PC-9 (cell line): ENCODE results near the gene SLC24A1. TPM values are rescaled to one million over a fixed set of nuclear protein-coding genes. Genes with fewer than 3 reads are reported as not detected.

Experiments
- BruUV-seq: library from RNA; stranded (reverse); fragments of 400-500 nt; replicated peaks from 2 replicates; lab custom pipeline; 2021; lab: Mats Ljungman, UMichigan
- CTCF ChIA-PET: fragments of 300-600 bp; sonication (Branson Sonifier 250); formaldehyde crosslinking; loops from one replicate; lab custom pipeline; 2022; ENCODE audit warnings: antibody characterized with exemption; lab: Charles Lee
- POLR2A ChIA-PET: fragments of 300-600 bp; sonication (Branson Sonifier 250); formaldehyde crosslinking; loops from one replicate; lab custom pipeline; 2022; ENCODE audit warnings: antibody characterized with exemption; ENCODE audit not compliant: unreplicated experiment; lab: Charles Lee
- DNase-seq, 2 experiments: peaks; one replicate each; pipeline versions ENCODE4 v3.0.0 to v3.0.0-alpha.2; 2015 to 2022; ENCODE audit warnings: mixed read lengths in 1 of 2
- H2AFZ ChIP-seq: fragments of 200-600 bp; sonication (generic); 2 replicates; pipeline ENCODE4 v1.8.1; 2017; ENCODE audit warnings: antibody characterized with exemption
- H3F3A ChIP-seq: fragments of 200-600 bp; sonication (generic); 2 replicates; pipeline ENCODE4 v1.8.1; 2017; ENCODE audit warnings: antibody characterized with exemption, mild to moderate bottlenecking, low read depth; ENCODE audit not compliant: insufficient read depth
- H3K27ac ChIP-seq: fragments of 200-600 bp; sonication (generic); 2 replicates; pipeline ENCODE4 v1.6.1; 2016; ENCODE audit warnings: mixed run types
- H3K27me3 ChIP-seq: fragments of 200-600 bp; sonication (generic); 2 replicates; pipeline ENCODE4 v1.6.1; 2016; ENCODE audit warnings: low read depth, mixed run types; ENCODE audit not compliant: insufficient read depth
- H3K36me3 ChIP-seq: fragments of 200-600 bp; sonication (generic); 2 replicates; pipeline ENCODE4 v1.6.1; 2016; ENCODE audit warnings: low read depth, mixed run types
- H3K4me1 ChIP-seq: fragments of 200-600 bp; sonication (generic); replicated peaks from 2 replicates; pipeline ENCODE4 v1.6.1; 2016; ENCODE audit warnings: mixed run types; ENCODE audit not compliant: insufficient read depth
- H3K4me2 ChIP-seq: fragments of 200-600 bp; sonication (generic); 2 replicates; pipeline ENCODE4 v1.6.1; 2017; ENCODE audit warnings: mixed run types
- H3K4me3 ChIP-seq: fragments of 200-600 bp; sonication (generic); 2 replicates; pipeline ENCODE4 v1.6.1; 2016; ENCODE audit warnings: mixed run types
- H3K79me2 ChIP-seq: fragments of 200-600 bp; sonication (generic); 2 replicates; pipeline ENCODE4 v1.6.1; 2017; ENCODE audit warnings: low read depth, mixed run types
- H3K9me2 ChIP-seq: fragments of 200-600 bp; sonication (generic); 2 replicates; pipeline ENCODE4 v1.8.1; 2017; ENCODE audit warnings: mild to moderate bottlenecking; ENCODE audit not compliant: insufficient read depth
- H3K9me3 ChIP-seq: fragments of 200-600 bp; sonication (generic); 2 replicates; pipeline ENCODE4 v1.8.1; 2016; ENCODE audit warnings: low read depth; ENCODE audit not compliant: insufficient read depth
- H4K20me1 ChIP-seq: fragments of 200-600 bp; sonication (generic); 2 replicates; pipeline ENCODE4 v1.8.1; 2017; ENCODE audit not compliant: insufficient read depth
- EZH2 ChIP-seq: fragments of 200-600 bp; sonication (generic); IDR thresholded peaks from 2 replicates; pipeline ENCODE4 v1.8.0; 2017; ENCODE audit warnings: antibody characterized with exemption, low read depth
- intact Hi-C: fragments of 100-400 bp; cut with micrococcal nuclease; formaldehyde crosslinking; loops from one replicate; pipeline ENCODE4 v1.10.0; 2022; ENCODE audit not compliant: unreplicated experiment
- total RNA-seq: library from RNA; stranded (reverse); gene quantifications from 2 replicates; pipeline ENCODE4 v1.2.3, GENCODE V29; 2021
- TF ChIP-seq, protein P1 (sequence below): fragments of 200-600 bp; sonication (generic); conservative IDR thresholded peaks from 2 replicates; pipeline ENCODE4 v1.6.1; 2017; ENCODE audit warnings: mixed run types, antibody characterized with exemption, mild to moderate bottlenecking, moderate library complexity

The SLC24A1 gene
- total RNA-seq, 1 experiment from 2014 or later = 22.5 TPM

DNA sequence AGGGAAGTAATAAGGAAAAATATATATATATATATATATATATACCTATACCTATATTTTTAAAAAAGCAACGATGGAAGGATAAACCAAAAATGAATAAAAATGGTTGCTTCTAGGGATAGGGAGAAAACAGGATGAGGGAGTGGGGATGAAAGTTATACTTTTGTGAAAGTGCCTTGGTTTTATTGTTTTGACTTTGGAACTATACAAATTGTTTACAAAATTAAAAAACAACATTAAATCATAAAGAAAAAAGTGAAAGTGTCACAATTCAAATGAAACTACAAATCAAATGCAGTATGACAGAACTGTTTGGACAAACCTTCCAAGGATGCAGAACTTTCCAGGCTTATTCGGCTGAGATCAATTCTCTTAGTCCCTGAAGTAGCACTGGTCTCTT is 54.4 kb downstream of the SLC24A1 start:
- no peaks in the 10 kb centered on the region for H3K9me3 ChIP-seq
- DNase-seq = no peak
- TF ChIP-seq, protein P1, sequence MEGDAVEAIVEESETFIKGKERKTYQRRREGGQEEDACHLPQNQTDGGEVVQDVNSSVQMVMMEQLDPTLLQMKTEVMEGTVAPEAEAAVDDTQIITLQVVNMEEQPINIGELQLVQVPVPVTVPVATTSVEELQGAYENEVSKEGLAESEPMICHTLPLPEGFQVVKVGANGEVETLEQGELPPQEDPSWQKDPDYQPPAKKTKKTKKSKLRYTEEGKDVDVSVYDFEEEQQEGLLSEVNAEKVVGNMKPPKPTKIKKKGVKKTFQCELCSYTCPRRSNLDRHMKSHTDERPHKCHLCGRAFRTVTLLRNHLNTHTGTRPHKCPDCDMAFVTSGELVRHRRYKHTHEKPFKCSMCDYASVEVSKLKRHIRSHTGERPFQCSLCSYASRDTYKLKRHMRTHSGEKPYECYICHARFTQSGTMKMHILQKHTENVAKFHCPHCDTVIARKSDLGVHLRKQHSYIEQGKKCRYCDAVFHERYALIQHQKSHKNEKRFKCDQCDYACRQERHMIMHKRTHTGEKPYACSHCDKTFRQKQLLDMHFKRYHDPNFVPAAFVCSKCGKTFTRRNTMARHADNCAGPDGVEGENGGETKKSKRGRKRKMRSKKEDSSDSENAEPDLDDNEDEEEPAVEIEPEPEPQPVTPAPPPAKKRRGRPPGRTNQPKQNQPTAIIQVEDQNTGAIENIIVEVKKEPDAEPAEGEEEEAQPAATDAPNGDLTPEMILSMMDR = no peak
- TF ChIP-seq EZH2 = no peak
- no peaks in the 10 kb centered on the region for H3K9me2 ChIP-seq
- H3K79me2 ChIP-seq = no peaks in the 10 kb centered on the region
- H3K4me3 ChIP-seq = no peak overlapping the region
- no peaks in the 10 kb centered on the region for H3F3A ChIP-seq
- H3K36me3 ChIP-seq = no peaks in the 10 kb centered on the region
- H4K20me1 ChIP-seq = no peaks in the 10 kb centered on the region
- H2AFZ ChIP-seq = no peak overlapping the region
- no peaks in the 10 kb centered on the region for H3K27me3 ChIP-seq
- ChIA-PET CTCF (no interaction called here), POLR2A (no interaction called here)
- no peak overlapping the region for H3K27ac ChIP-seq
- no TSS peak for BruUV-seq
- intact Hi-C loops = no loop called here
- no peaks in the 10 kb centered on the region for H3K4me1 ChIP-seq
- H3K4me2 ChIP-seq = no peak overlapping the region

DNA sequence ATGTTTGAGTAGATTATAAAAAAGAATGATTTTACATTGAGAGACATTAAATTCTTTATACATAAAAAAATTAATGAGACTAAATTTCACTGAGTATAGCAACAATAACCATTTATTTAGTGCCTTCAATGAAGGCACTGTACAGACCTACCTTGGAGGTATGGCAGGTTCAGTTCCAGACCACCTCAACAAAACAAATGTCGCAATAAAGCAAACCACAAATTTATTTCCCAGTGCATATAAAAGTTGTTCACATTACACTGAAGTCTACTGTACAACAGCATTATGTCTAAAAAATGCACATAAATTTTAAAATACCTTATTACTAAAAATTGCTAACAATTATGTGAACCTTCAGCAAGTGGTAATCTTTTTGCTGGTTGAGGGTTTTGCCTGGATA is 58.8 kb downstream of the SLC24A1 start:
- H3K27me3 ChIP-seq = no peaks in the 10 kb centered on the region
- no peaks in the 10 kb centered on the region for H3K9me3 ChIP-seq
- no peaks in the 10 kb centered on the region for H4K20me1 ChIP-seq
- H3F3A ChIP-seq = no peaks in the 10 kb centered on the region
- CTCF ChIA-PET = no interaction called here
- no peaks in the 10 kb centered on the region for H3K4me1 ChIP-seq
- H2AFZ ChIP-seq = no peak overlapping the region
- no peak for DNase-seq
- no peak for TF ChIP-seq EZH2
- no peaks in the 10 kb centered on the region for H3K79me2 ChIP-seq
- no peak overlapping the region for H3K4me2 ChIP-seq
- no TSS peak for BruUV-seq
- no peak overlapping the region for H3K4me3 ChIP-seq
- H3K27ac ChIP-seq = no peak overlapping the region
- intact Hi-C loops = no loop called here
- POLR2A ChIA-PET = no interaction called here
- no peaks in the 10 kb centered on the region for H3K36me3 ChIP-seq
- no peaks in the 10 kb centered on the region for H3K9me2 ChIP-seq

DNA sequence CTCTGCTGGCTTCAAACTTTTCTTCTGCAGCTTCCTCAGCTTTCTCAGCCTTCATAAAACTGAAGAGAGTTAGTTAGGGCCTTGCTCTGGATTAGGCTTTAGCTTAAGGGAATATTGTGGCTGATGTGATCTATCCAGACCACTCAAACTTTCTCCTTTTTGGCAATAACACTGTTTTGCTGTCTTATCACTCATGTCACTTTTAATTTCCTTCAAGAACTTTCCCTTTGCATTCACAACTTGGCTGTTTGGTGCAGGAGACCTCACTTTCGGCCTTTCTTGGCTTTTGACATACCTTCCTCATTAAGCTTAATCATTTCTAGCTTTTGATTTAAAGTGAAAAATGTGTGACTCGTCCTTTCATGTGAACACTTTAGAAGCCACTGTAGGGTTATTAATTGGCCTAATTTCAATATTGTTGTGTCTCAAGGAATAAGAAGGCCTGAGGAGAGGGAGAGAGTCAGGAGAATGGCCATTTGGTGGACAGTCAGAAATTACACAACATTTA is 60.7 kb downstream of the SLC24A1 start:
- no peaks in the 10 kb centered on the region for H3K27me3 ChIP-seq
- intact Hi-C loops = no loop called here
- no peak overlapping the region for H3K4me2 ChIP-seq
- ChIA-PET POLR2A (no interaction called here), CTCF (no interaction called here)
- TF ChIP-seq, protein P1 = no peak
- no peak for TF ChIP-seq EZH2
- no peak overlapping the region for H2AFZ ChIP-seq
- BruUV-seq = no TSS peak
- H3K4me3 ChIP-seq = no peak overlapping the region
- H3K9me2 ChIP-seq = no peaks in the 10 kb centered on the region
- H3F3A ChIP-seq = no peaks in the 10 kb centered on the region
- no peaks in the 10 kb centered on the region for H4K20me1 ChIP-seq
- H3K36me3 ChIP-seq = no peaks in the 10 kb centered on the region
- DNase-seq = no peak
- no peak overlapping the region for H3K27ac ChIP-seq
- H3K9me3 ChIP-seq = no peaks in the 10 kb centered on the region
- no peaks in the 10 kb centered on the region for H3K4me1 ChIP-seq
- H3K79me2 ChIP-seq = no peaks in the 10 kb centered on the region

DNA sequence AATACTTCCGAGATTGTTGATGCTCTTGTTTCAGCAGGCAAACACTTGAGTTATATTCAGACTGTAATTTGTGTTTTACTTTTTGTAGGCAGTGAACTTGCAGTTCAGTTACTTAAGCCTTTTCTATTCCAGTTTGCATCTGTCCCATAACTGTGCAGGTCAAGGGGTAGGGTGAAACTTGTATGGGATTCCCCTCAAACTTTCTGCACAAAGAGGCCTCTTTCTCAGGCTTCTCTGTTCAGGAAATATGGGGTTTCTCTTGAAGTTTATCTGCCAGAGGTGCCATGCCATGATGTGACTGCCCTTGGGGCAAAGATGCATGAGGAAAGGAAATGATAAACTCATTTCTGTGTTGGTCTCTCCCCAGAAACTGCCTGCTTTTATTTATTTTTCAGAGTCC is 66.7 kb downstream of the SLC24A1 start:
- DNase-seq = no peak
- ChIA-PET POLR2A (no interaction called here), CTCF (no interaction called here)
- no peaks in the 10 kb centered on the region for H3K9me3 ChIP-seq
- H4K20me1 ChIP-seq = no peaks in the 10 kb centered on the region
- H3K4me3 ChIP-seq = no peak overlapping the region
- no peaks in the 10 kb centered on the region for H3K79me2 ChIP-seq
- no peak overlapping the region for H3K4me2 ChIP-seq
- BruUV-seq = no TSS peak
- intact Hi-C loops = no loop called here
- no peaks in the 10 kb centered on the region for H3K36me3 ChIP-seq
- H3K9me2 ChIP-seq = no peaks in the 10 kb centered on the region
- H2AFZ ChIP-seq = no peak overlapping the region
- H3K4me1 ChIP-seq = no peaks in the 10 kb centered on the region
- no peak overlapping the region for H3K27ac ChIP-seq
- no peaks in the 10 kb centered on the region for H3F3A ChIP-seq
- H3K27me3 ChIP-seq = no peaks in the 10 kb centered on the region
- TF ChIP-seq, protein P1 = no peak
- no peak for TF ChIP-seq EZH2
